NCI-H774 (cell line): ENCODE measurements around the gene PNPLA2.

Source experiments
- DNase-seq: peaks from one replicate; lab custom pipeline; 2025; lab: John Stamatoyannopoulos, UW

The PNPLA2 gene

DNA sequence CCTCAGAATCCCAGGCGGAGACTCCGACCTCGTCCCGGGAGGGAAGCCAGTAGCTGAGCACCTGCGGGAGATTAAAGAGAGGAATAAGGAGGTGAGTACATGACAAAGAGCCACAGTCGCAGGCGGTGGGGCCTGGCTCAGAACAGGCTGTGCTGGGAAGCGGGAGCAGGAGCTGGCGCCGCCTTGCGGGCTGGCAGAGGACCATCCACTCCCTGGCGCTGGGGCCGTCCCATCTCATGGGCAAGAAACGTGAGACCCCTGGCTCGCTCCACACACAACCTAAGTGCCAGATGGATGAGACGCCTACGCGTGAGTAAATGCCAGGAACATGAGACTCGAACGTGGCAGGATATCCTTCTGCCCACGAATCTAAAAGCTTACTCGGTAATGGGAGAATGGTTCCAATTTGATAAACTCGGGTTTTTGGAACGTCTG is 35.1 kb upstream of the PNPLA2 start:
- peak; percentile 44 for DNase-seq

DNA sequence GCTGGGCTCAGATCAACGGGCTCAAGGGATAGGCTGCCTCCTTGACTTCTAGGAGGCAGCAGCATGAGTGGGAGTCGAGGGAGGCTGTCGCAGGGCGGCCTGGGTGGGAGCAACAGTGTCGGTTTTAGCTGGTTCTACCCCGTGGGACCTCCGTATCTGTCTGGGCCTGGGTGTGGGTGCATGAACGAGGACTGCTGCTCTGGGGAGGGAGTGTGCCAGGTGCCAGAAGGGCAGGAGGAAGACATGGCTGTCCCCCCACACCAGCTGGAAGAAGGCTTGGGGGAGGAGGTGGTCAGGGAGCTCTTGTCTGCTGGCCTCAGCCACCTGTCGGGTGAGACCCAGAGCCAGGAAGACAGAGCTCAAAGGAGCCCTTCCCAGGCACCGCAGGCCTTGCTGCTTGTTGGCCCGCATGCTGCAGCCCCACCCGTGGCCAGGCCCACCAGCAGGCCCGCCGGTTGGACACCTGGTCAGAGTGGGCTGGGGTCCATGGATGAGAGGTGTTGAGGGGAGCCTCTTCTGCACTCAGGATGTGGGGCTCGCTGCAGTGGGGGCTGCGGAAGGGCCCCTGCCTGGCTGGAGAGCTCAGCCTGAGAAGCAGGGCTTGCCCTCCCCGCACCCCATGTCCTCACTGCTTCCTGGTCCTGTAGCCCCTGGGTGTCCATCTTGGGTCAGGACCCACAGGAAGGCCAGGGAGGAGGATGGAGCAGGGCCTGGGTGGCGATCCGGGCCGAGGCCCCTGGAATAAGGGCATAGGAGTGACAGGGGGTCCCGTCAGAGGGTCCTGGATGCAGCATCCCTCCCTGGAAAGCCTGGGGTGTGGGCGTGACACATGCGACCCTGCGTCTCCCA is 32.3 kb upstream of the PNPLA2 start:
- DNase-seq = no peak

DNA sequence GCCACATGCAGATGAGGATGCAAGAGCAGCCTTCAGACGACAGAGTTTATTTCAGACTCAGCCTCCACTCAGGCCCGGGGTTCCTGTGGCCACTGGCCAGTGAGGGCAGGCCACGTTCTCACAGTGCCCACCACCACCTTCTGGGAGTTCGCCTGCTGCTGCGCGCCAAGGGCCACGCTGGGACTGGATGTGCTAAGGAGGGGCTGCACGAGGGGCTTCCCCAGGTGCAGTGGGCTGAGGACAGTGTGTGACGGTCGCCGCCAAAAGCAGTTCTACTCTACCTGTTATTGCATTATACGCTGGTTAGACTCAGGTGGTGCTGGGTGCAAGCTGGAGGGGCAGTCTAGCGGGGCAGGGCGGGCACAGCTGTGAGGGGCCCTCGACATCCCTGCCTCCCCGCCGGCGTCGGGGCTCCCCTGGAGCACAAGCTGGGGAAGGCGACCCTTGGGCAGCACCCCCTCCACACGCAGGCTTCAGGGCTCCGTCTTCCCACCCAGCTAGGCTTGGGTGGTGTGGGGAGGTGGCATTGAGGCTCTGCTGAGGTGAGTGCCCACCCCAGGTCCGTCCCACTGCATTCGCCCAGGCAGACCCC is 31.5 kb upstream of the PNPLA2 start:
- DNase-seq = no peak

DNA sequence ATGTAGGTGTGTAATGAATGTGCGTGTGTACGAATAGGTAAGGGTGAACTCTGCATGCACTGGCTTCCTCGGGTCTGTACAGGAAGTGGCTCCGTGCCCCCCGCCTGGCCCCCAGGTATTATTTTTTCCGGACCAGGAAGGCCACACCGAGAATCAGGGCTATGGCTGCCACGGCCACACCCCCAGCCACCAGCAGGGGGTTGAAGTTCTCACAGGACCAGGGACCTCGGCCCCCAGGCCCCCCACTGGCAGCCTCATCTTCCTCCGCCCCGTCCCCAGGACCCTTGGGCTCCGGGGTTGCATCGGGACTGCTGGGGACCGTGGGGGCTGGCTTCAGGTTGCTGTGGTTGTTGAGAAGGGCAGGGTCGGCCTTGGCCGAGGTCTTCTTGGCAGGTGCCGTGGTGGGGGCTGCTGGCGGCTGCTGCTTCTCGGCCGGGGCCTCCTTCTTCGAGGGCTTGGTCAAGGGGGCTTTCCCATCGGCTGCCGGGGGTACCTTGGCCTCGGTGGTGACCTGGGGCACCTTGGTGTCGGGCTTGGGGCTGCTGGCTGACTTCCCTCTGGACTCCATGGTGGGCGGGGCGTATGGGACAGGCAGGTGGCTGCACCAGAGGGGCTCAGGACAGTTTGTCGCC is 30.6 kb upstream of the PNPLA2 start:
- DNase-seq = no peak

DNA sequence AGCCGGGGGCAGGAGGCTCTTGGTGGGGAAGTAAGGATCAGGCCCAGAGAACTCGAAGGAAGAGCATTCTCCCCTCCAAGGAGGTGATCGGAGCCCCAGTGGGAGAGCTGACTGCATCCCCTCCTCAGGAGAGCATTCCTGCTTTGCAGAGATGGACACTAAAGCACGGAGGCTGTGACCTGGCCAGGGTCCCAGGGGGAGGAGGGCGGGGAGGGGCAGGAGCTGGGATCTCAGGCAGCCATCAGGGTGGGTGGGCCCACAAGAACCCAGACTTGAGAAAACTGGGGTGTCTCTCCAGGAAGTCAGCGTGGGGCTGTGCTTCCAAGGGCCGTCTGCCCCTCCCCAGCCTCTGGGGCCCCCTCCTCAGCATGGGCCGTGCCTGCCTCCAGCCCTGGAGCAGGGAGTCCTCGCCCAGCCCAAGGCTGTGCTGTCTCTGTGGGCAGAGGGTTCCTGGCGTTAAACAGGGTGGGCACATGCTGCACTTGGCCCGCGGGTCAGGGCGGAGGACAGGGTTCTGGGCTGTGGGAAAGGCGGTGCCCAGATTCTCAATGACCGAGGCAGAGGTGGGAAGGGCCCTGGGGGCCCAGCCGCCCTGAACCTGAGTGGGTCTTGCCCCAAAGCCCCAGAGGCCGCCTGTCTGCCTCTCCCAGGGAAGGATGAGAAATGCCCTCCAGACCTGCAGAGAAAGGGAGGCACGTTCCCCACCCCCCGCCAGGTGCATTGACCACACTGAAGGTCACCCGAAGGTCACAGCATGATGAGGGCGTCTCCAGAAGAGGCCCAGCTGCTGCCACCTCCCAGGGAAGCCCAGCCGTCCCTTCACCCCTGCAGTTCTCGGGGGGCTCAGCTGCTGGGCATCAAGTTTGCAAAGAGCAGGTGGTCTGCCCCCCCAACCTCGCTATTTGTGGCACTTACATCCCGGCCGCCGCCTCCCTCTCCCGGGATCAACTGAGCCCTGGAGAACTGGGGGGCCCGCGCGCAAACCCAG is 29.5 kb upstream of the PNPLA2 start:
- DNase-seq = no peak

DNA sequence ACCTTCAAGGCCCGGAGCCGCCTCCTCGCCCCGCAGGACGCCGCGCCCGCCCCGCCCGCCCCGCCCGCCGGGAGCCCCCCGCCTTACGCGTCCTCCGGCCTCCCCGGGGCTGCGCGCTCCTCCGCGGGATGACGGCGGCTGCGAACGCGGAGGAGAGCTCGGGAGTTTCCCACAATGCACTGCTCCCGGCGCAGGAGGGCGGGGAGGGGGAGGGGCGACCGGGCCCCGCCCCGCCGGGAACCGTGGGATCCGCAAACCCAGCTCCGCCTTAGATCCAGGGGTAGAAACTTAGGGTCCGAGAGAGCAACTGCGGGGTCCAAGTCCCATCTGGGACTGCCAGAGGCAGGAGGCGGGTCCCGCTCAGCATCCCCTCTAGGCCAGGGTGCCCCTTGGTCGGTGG is 28.8 kb upstream of the PNPLA2 start, which contains the start of gene CEND1:
Gene CEND1, minus strand, starts transcription at position 148 of the 400 bp plus-strand sequence. CDS start 1,514 bp downstream, outside the sequence.
- DNase-seq = no peak

DNA sequence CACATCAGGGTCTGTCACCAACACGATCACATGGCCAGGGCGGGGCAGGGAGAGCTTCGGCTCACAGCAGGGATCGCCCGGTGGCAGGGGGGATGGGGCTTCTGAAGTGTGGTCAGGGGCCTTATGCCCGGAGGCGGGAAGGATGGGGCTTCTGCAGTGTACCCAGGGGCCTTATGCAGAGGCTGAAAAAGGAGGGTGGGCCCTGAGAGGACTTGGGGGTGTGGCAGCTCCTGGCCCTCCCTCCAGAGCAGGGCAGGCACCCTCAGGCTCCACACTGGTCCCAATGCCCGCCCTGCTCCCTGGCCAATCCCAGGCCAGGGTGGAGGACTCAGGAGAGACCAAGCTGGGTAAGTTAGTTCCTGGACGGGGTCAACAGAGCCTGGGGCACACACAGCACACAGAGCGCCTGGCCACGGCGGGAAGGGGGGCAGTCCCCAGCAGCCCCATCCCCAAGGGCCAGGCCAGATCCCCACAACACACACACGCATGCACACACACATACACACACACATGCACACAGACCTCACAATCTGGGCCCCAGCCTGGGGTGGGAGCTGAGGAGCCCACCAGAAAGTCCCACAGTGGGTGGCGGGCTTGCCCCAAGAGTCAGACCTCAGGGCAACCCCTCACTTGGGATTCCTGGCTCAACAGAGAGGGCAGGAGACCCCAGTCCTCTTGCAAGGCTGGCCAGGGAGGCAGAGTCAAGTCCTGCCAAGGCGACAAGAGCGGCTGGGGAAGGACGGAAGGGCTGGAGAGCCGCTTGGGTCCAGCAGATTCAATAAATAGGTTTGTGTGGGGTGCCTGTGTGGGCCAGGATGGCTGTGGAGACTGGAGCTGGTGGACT is 27.8 kb upstream of the PNPLA2 start:
- no peak for DNase-seq

DNA sequence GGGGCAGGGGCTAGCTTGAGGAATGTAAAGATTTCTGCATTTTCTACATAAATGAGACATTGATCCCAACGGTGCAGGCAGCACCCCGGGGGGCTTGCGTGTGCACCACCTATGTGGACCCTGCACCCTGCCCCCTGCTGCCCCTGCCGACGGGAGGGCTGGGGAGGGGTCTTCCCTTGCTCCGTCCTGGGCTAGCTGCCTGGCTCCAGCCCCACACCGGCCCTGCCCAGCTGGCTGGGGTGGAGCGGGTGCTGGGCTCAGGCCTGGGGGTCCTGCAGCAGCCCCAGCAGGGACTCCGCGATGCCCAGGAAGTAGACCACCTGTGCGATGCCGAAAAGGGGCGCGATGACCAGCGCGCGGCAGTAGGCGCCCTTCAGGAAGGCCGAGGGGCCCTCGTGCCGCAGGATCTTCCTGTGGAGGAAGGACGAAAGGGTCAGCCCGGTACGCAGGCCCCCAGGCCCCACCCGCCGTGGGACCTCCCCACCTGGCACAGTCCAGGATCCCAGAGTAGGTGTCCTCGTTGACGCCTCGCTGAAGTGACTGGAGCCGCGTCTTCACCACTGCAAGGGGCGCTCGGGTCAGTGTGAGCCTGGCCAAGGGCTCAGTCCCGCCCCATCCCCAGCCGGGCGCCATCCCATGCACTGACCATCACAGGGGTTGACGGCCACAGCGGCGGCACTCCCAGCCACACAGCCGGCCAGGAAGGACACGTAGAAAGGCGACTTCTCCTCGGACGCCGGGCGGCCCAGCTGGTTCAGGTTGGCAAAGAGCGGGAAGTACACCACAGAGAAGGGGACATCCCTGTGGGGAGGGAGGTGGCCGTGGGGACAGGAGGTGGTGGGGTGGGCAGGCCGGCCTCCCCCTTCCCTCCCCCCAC is 26.8 kb upstream of the PNPLA2 start:
- DNase-seq = no peak

DNA sequence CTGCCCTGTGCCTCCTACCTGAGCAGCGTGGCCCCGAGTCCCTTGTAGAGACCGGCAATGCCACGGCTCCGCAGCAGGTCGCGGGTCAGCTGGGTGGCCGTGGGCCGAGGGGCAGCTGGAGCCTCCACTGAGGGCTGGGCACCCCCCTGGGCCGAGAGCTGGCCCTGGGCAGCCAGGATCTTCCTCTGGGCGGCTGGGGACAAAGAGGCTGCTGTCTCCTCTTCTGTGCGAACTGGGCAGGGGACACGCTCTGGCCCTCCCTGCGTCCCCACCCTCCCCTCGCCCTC is 26.2 kb upstream of the PNPLA2 start:
- DNase-seq = no peak

DNA sequence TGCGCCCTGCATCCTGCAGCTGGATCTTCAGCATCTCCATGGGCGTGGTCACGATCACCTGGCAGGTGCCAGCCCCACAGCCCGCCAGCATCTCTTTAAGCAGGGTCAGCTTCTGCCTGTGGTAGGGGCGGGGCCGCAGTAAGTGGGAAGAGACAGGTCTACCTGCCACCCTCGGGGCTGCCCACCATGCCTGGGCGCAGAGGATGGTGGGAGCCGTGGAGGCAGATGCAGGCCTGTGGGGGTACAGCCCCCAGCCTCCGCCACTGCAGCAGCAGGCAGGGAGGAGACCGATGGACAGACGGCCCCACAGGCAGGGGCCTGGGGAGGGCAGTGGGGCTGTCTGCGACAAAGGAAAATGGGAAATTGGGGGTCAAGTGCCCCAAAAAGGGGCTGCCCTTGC is 25.8 kb upstream of the PNPLA2 start:
- DNase-seq = no peak

DNA sequence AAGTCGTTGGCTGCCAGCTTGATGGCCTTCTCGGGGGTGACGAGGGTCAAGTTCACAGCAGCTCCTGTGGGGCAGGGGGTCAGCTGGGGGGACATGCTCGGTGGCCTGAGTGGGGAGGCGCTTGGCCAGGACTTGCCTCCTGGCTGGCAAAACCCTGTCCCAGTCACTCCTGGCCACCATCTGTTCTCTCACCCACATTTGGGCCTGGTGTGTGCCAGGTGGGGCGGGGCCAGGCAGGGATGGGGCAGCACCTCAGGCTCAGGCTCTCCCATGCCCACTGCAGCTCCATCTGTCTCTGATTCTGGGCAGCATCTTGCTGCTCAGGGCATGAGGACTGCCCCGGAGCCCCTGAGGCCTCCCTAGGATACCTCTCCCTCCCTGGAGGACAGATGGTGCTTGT is 25.2 kb upstream of the PNPLA2 start:
- DNase-seq = no peak

DNA sequence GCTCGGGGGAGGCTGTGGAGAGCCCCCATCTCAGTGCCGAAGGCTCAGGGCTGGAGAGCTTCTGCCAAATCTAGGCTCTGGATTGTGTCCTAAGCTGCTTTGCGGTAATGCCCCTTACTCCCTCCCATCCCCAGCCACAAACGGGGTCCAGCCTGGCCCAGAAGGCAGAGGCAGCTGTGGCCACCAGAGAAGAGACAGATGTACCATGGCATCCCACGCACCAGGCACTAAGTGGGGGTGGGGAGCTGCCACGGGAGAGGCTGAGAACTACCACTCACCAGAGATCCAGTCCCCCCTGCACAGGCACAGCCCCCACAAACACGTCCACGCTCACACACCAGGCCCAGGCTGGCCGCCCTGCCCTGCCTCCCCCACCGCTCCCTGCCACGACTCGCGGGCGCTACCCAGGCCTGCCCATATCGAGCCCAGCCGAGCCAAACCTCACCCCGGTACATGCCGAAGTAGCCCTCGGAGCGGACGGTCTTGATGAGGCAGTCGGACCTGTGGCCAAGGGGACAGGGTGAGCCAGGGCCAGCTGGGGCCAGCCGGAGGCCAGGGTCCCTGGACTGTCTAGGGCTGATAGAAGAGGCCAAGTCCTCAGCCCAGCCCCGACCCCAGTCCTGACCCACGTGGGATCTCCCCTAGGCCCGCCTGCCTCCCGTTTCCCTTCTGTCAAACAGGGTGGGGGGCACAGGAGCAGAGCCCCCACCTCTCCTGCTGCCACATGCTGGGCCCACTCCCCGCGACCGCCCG is 24.5 kb upstream of the PNPLA2 start:
- DNase-seq = no peak

DNA sequence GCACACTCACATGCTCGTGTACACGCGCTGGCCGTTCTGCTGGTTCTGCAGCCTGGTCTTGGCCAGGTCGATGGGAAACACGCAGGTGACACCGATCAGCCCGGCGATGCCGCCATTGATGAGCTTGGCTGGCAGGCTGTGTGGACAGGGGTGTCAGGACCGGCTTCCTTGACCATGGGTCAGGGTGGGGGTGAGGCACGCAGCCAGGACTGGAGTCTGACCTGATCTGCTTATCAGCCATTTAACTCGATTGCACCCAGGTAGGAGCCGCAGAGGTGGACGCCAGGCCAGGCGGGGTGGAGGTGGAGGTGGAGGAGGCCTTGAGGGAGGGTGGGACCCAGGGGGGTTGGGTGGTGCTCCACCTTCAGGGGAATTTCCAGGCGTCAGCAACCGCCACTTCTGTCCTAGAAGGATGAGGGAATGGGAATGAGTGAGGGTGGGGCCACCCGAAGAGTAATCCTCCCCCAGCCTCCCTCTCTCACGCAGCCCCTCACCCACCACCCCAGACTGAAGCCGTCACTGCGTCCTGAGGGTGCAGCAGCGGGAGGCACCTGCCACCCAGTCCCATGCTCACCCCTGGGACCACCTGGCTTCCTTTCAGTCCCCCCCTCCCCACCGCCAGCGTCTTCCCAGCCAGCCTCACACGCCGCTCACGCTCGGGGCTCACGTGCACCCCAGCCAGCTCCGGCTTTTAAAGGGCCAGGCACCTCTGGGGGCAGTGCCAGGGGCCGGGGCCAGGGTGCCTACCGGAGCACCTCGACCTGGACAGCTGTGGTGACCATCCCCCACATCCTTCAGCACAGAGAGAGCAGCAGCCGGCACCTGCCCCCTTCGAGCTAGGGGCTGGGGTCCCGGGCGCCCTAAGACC is 23.7 kb upstream of the PNPLA2 start:
- DNase-seq = no peak

DNA sequence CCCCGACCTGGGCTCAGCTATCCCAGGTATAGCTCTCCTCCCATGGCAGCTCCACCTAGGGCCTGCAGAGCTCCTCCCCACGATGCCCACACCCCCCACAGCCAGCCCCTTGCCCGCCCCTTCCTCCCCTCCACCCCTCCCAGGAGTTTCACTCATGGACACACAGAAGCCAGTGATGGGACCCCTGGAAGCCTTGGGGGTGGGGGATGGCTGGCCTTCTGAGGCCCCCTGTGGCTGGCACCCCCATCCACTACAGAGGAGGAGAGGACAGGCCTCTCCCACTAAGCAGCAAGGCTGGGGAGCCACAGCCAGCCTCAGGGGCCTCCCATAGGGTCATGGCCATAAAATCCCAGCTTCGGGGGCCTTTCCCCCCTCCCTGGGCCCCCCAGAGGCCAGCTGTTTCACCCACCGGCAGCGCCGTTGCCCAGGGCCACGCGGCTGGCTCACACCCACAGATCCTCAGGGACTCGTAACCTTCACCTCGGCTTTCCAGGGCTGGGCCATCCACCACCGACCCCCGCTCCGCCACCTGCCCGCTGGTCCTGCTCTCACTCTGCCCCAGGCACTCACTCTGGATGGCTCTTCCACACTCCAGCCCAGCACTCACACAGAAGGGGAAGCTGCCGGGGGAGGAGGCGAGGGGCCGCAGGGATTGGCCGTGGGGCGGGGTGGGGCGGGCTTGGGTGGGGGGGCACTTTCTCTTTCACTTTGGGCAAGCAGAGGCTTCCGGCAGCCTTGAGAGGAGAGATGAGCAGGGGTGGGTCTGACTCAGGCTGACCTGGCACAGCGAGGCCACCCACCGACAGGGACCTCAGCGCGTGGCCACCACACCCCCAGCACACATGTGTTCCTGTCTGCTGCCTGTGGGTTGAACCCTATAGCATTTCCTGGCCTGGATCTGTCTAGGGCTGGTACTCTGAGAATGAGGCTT is 22.8 kb upstream of the PNPLA2 start:
- DNase-seq = no peak

DNA sequence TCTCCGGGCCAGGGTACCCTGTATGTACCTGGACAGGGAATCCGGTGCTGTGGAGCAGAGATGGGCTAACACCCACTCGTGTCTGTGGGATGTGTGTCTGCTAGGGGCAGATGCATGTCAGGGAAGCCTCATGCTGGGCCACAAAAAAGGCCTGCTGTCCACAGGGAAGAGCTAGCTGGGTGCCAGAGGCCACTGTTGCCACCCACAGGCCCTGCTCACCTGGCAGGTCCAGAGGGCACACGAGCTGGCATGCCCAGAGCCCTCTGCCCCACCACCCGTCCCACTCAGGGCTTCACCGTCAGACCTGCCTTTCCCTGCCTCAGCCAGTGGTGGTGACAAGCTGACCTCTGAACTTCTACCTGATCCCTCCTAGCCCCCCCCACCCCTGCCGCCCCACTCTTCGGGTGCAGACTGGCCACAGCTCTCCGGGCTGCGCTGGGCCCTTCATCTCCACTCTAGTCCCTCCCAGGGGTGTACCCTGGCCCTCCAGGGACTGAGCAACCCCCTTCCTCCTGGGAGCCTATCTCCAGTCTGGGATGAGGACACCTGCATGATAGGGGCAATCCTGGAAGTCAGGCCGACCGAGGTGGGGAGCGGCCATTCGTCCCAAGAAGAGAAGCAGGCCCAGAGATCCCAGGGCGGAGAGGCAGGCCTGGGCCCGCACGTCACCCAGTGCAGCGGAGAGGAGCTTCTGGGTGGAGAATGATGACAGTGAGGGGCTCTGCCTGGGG is 22.0 kb upstream of the PNPLA2 start:
- DNase-seq = no peak

DNA sequence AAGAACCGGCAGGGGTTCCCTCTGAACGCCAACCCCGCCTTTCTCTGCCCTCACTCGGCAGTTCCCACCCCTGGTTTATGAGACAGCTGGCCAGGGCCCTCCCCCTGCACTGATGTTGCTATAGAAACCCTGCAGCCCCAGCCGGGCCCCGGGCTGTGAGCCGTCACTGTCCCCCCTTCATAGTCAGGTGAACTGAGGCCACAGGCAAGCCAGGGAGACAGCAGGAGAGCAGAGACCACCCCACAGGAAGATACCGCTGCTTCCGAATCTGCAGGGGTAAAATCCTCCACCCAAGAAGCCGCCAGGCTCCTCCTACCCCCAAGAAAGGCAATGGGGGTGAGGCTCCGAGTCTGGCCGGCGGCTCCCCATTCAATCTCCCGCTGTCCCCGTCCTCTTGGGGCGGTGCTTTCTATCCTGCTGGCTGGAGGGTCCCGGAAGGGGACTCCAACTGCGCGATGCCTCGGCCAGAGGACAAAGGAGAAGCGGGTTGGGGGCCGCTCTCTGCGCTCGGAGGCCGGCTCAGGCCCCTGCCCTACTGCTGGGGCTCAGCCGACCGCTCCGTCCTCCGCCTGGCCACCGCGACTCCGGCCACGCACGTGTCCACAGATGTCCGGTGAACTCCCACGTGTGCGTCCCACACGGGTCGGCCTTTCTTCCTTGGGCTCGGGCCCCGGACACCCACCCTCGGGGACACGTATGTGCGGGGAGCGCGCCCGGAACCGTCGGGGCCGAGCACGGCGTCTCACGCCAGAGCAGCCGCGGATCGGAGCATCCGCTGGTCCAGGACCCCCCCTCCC is 21.2 kb upstream of the PNPLA2 start:
- peak; percentile 56 for DNase-seq
